Activated CD4-positive, alpha-beta T cell treated with anti-CD3 and anti-CD28 coated beads for 24 hours (primary cell): ENCODE results near the gene AQP12A.
"Not testable (repeated sequence)": the region's sequence is repeated elsewhere in the genome, so short reads cannot be mapped to it uniquely, and the experiment has no call there.

Experiments
- DNase-seq, 2 donors: peaks; one replicate each; pipeline ENCODE4 v3.0.0-alpha.2; 2020; ENCODE audit warnings: low read depth in 2 of 2

Gene AQP12A

GRCh38 chr2:240691631-240692420, at the start of gene AQP12A:
Gene AQP12A, plus strand, starts transcription at chr2:240691866. Its CDS starts 48 bp downstream, at chr2:240691914.
- DNase-seq = not testable (repeated sequence)

DNA sequence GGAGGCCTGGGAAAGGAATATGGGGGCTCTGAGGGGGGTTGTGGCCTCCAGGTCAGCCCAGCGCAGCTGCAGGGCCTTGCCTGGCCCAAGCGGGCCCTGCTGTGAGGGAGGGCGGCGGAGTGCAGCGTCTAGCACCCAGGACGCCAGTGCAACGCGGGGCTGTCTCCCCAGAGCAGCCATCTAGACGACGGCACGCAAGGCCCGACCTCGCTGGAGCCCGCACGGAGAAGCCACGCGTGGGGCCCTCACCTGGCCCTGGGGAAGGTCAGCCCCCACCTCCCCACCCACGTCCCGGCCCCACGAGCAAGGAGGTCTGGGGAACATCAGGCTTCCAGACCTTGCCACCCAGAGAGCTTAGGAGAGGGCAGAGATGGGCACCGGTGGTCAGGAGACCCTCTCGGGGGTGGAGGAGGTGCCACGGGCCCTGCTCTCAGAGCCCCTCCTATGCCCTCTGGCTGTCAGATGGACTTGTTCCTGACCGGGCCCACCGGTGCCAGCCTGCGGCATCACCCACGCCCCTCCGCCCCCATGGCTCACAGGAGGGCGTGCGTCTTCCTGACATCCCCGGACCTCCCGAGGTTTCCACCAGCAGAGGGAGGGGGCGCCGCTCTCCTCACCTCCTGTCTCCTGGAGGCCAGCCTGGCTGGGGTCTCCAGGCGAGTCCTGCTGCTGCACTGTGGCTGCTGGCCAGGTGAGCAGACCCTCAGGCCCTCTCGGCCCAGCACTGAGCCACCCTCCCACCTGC, 49.4 kb upstream of the AQP12A start:
- DNase-seq = no peak

DNA sequence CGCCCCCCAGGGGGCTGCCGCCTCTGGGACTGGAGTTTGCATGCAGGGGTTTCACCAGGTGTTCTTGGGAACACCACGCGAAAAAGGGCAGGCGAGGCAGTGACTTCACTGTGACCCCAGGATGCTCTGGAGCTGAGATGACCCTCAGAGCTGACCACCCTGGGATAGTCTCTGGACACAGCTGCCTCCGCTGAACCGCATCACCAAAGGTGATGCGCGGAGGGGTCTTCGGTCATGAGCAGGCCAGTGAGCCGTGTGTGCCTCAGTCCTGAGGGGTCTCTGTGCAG, 48.9 kb upstream of the AQP12A start:
- DNase-seq = no peak

- DNase-seq = no peak
Observed at GRCh38 chr2:240643093-240643810, 48.4 kb upstream of the AQP12A start.

GRCh38 chr2:240643811-240644150, 47.9 kb upstream of the AQP12A start:
- DNase-seq = no peak

DNA sequence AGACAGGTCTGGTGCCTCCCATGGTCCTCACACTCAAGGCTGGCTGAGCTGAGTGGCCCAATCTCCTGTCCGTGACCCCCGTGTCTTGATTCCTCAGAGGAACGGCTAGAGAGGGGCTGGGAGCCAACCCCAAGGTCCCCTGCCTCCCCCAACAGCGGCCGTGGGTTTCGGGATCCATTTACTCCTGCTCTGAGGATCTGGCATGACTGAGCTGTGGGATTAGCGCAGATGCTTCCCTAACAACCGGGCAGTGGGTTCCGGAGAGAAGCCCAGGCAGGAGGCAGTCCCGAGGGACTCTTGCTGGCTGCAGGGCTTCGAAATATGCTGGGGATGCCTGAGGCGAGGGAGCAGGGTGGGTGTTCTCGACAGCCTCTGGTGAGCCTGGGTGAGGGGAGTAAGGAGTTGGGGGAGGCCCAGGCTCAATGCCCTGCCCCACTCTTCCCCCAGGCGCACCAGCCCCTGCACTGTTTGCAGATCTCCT, 47.5 kb upstream of the AQP12A start:
- DNase-seq = no peak

GRCh38 chr2:240644859-240645301, 46.8 kb upstream of the AQP12A start:
- no peak for DNase-seq

DNA sequence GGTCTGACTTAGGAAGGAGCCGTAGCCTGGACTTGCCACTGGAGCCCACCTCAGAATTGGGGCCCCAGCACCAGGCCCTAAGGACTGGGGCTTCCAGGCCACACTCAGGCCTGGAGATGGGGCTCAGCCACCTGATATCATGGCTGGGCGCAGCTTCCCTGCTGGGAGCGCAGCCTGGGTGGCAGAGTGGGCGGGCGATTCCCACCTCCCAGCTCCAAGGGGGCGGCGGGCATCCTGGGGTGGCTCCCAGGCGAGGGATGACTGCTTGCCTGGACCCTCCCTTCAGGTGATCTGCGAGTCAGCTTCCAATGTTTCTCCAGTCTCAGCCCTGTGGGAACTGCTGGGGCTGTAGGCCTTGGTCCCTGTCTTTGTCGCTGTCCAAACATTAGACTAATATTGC, 46.3 kb upstream of the AQP12A start:
- DNase-seq = no peak

GRCh38 chr2:240645801-240646175, 45.9 kb upstream of the AQP12A start:
- no peak for DNase-seq

DNA sequence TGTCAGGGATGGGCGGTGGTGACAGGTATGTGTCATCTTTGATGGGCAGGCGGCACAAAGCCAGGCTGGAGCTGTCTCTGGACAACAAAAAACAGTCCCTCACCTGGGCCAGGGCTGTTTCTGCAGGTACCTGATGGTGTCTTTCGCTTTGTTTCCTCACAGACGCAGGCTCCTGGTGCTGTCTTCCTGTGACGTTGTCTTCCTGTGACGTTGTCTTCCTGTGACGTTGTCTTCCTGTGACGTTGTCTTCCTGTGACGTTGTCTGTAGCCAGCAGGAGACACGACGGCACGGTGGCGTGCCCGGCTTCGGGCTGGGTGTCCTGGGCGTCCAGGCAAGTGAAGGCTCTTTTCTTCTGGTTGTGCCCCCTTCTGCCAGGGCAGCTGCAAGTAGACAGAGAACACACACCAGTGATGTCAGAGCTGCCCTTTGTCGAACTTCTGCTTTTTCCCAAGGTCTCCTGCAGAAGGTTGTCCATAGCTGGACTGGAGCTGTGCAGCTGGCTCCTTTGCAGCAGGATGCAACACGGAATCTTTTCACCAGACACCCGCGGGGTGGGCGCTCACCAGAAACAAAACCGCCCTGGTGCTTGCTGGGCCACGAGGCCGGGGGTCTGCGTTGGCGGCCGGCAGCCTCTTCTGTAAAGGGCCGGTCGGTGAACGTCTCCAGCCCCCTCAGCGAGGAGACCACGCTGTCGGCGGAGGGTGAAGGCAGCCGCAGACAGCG, 45.3 kb upstream of the AQP12A start:
- no peak for DNase-seq

DNA sequence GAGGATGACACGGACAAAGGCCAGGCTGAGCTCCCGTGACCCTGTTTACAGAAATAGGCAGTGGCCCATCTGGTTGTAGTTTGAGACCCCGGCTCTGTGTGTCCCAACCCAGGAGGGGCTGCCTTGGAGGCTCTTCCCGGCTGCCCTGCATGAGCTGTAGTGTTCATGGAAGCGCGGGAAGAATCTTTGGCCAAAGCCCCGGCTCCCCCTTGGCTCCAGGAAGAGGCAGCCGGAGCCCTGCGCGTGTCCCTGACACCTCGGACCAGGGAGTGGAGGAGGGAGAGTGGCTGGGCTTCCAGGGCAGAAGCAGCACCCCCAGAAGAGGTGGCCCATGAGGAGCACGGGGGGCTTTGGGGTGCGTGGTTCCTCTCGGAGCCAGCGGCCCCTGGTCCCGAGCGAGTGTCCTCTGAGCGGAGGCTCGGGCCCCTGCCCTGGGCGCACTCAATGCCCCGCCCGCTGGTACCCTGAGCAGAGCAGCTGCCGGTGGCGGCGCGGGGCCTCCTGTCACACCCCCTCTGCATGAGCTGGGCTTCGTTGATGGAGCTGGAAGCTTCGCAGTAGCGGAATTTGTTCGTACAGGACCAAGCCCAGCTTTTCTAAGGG, 44.7 kb upstream of the AQP12A start:
- no peak for DNase-seq

DNA sequence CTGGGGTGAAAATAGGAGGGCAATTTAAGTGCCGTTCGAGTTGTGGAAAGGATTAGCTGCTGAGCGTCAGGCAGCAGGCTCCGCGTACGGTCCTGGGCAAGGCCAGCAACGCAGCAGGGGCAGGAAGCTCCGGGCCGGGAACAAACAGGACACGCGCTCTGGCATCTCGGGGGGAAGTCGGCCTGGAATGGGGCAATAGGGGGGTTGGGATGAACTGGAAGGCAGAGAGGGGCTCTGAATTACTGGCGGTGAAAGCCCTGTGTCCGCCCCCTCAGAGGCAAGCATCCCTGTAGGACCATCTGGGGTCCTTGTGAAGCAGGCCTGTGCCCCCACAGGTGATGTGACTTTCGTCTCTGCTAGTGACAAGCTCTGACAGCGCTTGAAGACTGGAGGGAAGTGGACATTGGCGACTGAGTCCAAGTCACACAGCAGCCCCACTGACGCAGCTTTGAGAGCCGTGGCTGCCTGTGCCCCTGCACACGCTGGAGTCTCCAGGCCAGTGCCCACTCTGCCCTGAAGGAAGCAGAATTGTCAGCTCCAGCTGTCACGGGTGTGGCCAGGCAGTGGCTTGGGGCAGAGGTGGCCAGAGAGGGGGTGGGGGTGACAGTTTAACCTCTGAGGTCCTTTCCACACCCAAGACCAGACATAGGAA, 44.0 kb upstream of the AQP12A start:
- DNase-seq = no peak

DNA sequence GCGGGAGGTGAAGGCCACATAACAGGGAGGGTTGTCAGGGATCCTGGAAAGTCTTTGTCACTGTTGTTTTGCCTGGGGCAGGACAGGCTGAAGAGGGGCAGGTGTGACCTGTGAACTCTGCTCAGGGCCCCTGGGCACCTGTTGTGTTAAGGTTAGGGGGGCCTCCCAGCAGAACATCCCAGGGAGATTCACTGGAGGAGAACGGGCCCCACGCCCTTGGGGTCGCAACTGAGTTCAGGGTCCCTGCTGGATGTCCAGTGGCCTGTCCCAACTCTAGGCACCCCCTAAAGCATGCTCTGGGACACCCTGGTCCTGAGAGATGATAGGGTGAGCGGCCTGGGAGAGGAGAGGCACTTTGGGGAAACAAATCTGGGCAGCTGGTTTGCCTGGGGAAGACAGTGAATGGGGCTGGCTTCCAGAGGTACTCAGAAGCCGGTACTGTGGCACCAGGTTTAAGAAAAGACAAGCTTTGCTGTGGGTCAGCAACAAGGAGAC, 43.5 kb upstream of the AQP12A start:
- no peak for DNase-seq

- no peak for DNase-seq
Observed at GRCh38 chr2:240648650-240649275, 42.9 kb upstream of the AQP12A start.

GRCh38 chr2:240649331-240649730, 42.3 kb upstream of the AQP12A start:
- DNase-seq = no peak

- DNase-seq = no peak
Observed at GRCh38 chr2:240650254-240650965, 41.3 kb upstream of the AQP12A start.

- no peak for DNase-seq
Observed at GRCh38 chr2:240651185-240651584, 40.5 kb upstream of the AQP12A start.

GRCh38 chr2:240655931-240656886, 35.5 kb upstream of the AQP12A start:
- no peak for DNase-seq

- not testable (repeated sequence) for DNase-seq
Observed at GRCh38 chr2:240659883-240660282, 31.8 kb upstream of the AQP12A start.
